CD4-positive, alpha-beta T cell (primary cell): Measurements from ENCODE around the gene NLGN1. TPM values are rescaled to one million over a fixed set of nuclear protein-coding genes. Genes with fewer than 3 reads are reported as not detected.

Experiments used
- ATAC-seq: fragments of 200-7000 bp; cut with Tn5 transposase; one replicate; pipeline ENCODE4 v1.10.0; 2022; ENCODE audit warnings: mild to moderate bottlenecking; ENCODE audit not compliant: poor library complexity
- CTCF ChIA-PET: fragments of 350-600 bp; sonication (Branson Sonifier 250); formaldehyde crosslinking; loops from one replicate; lab custom pipeline; 2021; ENCODE audit warnings: antibody characterized with exemption, inconsistent platforms; lab: Charles Lee
- POLR2A ChIA-PET: fragments of 350-600 bp; sonication (Branson Sonifier 250); formaldehyde crosslinking; loops from one replicate; lab custom pipeline; 2021; ENCODE audit warnings: antibody characterized with exemption, inconsistent platforms; lab: Charles Lee
- DNase-seq, 14 experiments: peaks; one replicate each; pipeline ENCODE4 v3.0.0-alpha.2; 2013 to 2020; ENCODE audit warnings: mixed read lengths in 2 of 14
- H3K27ac ChIP-seq, 2 donors: one replicate each; pipeline versions ENCODE4 v1.5.1 to v1.7.0; 2013; ENCODE audit warnings: low read length in 2 of 2, low read depth in 1 of 2, mild to moderate bottlenecking in 1 of 2
- H3K27me3 ChIP-seq, 2 experiments: 1 replicate in 1 of 2; 2 replicates in 1 of 2; pipeline versions ENCODE4 v1.6.1 to v1.7.0; 2013; ENCODE audit warnings: low read length in 2 of 2, control low read depth in 1 of 2, mild to moderate bottlenecking in 1 of 2, moderate library complexity in 1 of 2; ENCODE audit not compliant: insufficient read depth in 2 of 2, control insufficient read depth in 1 of 2
- H3K36me3 ChIP-seq: one replicate; pipeline ENCODE4 v1.6.1; 2013; ENCODE audit warnings: low read length, control low read depth; ENCODE audit not compliant: insufficient read depth
- H3K4me1 ChIP-seq: one replicate; pipeline ENCODE4 v1.6.1; 2013; ENCODE audit warnings: low read length, control low read depth; ENCODE audit not compliant: insufficient read depth
- H3K4me3 ChIP-seq: one replicate; pipeline ENCODE4 v1.5.1; 2013; ENCODE audit warnings: mild to moderate bottlenecking, low read length, moderate library complexity
- H3K9me3 ChIP-seq, 2 experiments: 1 replicate in 1 of 2; 2 replicates in 1 of 2; pipeline versions ENCODE4 v1.6.1 to v1.7.0; 2013; ENCODE audit warnings: low read length in 2 of 2, mild to moderate bottlenecking in 2 of 2, control low read depth in 1 of 2, moderate library complexity in 1 of 2; ENCODE audit not compliant: control insufficient read depth in 1 of 2, insufficient read depth in 1 of 2
- H3K27ac Mint-ChIP-seq: one replicate; pipeline ENCODE4 v1.8.0; 2020; ENCODE audit warnings: mixed read lengths
- H3K27me3 Mint-ChIP-seq: one replicate; pipeline ENCODE4 v1.8.0; 2021; ENCODE audit warnings: mixed read lengths
- H3K36me3 Mint-ChIP-seq: one replicate; pipeline ENCODE4 v1.8.0; 2021; ENCODE audit warnings: low read depth, mixed read lengths
- H3K4me1 Mint-ChIP-seq: one replicate; pipeline ENCODE4 v1.8.0; 2021; ENCODE audit warnings: low read depth, mixed read lengths
- H3K4me3 Mint-ChIP-seq: one replicate; pipeline ENCODE4 v1.8.0; 2020; ENCODE audit warnings: mild to moderate bottlenecking, mixed read lengths
- H3K9me3 Mint-ChIP-seq: one replicate; pipeline ENCODE4 v1.8.0; 2020; ENCODE audit warnings: mixed read lengths
- intact Hi-C, 2 experiments: fragments of 100-400 bp; cut with DNase I in 1 of 2; cut with micrococcal nuclease in 1 of 2; formaldehyde crosslinking; loops; one replicate each; pipeline versions ENCODE4 v1.15.1 to v1.9.0; 2023 to 2025; cut with DNase I, micrococcal nuclease
- total RNA-seq, 174 experiments: library from RNA in 2 of 174; stranded (reverse) in 2 of 174; gene quantifications; one replicate each; pipeline ENCODE4 v1.2.3 and lab custom pipeline; 2021 to 2026
- TF ChIP-seq, protein P1 (sequence below): fragments of 200-600 bp; IDR thresholded peaks from one replicate; pipeline ENCODE4 v1.8.0; 2022; ENCODE audit warnings: antibody characterized with exemption, mild to moderate bottlenecking

The NLGN1 gene
- total RNA-seq, 2 experiments from 2014 or later = not detected

DNA sequence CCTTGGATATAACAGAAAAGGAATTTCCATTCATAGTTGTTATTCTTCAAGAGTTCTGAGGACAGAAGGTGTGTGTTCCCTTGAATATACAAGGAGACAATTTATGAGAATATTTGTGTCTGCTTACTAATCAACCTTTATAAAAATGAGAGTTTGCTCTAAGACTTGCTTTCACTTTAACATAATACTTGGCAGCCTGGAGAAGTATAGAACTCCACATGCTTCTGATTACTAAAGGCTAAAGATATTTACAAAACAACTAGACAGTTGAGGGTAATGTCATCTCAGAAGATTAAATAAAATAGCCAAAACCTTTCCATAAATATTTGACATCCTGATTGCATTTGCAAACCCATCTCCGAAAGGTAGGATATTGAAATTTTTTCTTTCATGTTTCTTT, 734.5 kb downstream of the NLGN1 start:
- Histone ChIP-seq H3K4me1 (no peaks in the 10 kb centered on the region), H3K9me3 (peaks cover 0 to 3% of the 10 kb centered on the region in 2 experiments), H3K27me3 (no peaks in the 10 kb centered on the region), H3K36me3 (no peaks in the 10 kb centered on the region), H3K27ac (no peak overlapping the region), H3K4me3 (no peak overlapping the region)
- no peaks in the 10 kb centered on the region for H3K36me3 Mint-ChIP-seq
- ChIA-PET CTCF (no interaction called here), POLR2A (no interaction called here)
- H3K27me3 Mint-ChIP-seq = no peaks in the 10 kb centered on the region
- no peak overlapping the region for H3K27ac Mint-ChIP-seq
- ATAC-seq = no peak
- H3K9me3 Mint-ChIP-seq = no peaks in the 10 kb centered on the region
- intact Hi-C loops = no loop called here
- DNase-seq = no peak
- TF ChIP-seq, protein P1, sequence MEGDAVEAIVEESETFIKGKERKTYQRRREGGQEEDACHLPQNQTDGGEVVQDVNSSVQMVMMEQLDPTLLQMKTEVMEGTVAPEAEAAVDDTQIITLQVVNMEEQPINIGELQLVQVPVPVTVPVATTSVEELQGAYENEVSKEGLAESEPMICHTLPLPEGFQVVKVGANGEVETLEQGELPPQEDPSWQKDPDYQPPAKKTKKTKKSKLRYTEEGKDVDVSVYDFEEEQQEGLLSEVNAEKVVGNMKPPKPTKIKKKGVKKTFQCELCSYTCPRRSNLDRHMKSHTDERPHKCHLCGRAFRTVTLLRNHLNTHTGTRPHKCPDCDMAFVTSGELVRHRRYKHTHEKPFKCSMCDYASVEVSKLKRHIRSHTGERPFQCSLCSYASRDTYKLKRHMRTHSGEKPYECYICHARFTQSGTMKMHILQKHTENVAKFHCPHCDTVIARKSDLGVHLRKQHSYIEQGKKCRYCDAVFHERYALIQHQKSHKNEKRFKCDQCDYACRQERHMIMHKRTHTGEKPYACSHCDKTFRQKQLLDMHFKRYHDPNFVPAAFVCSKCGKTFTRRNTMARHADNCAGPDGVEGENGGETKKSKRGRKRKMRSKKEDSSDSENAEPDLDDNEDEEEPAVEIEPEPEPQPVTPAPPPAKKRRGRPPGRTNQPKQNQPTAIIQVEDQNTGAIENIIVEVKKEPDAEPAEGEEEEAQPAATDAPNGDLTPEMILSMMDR = no peak
- no peak overlapping the region for H3K4me3 Mint-ChIP-seq
- no peaks in the 10 kb centered on the region for H3K4me1 Mint-ChIP-seq

DNA sequence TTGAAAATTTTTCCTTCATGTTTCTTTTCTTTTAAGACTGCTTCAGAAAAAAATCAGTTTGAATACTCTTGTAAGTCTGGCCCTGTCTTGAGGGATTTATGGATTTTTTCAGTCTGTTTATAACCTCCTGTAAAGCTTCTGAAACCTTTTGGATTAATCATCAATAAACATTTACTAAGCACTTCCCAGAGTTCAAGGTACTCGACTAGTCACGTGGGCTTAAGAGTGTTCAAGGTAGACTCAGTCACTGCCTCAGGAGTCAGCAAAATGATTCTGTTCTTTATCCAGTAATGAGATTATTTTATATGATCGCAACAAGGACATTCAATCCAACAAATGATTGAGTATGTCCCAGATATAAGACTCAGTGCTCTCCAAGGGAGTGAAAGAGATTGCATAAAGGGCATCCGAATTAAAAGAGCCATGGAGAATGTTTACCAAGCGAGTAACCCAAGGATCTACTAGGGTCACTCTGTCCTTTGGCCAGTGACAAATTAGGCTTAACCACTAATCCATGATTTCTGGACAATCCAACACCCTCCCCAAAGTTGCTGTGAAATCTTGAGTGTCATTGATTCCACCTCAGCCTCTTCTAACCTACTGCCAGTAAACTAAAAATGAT, 735.0 kb downstream of the NLGN1 start:
- POLR2A ChIA-PET = no interaction called here
- no peak overlapping the region for H3K27ac ChIP-seq
- H3K9me3 ChIP-seq = peaks cover 0 to 3% of the 10 kb centered on the region in 2 experiments
- no peak overlapping the region for H3K27ac Mint-ChIP-seq
- no peak for ATAC-seq
- CTCF ChIA-PET = no interaction called here
- H3K4me3 Mint-ChIP-seq = no peak overlapping the region
- DNase-seq = no peak
- H3K36me3 ChIP-seq = no peaks in the 10 kb centered on the region
- no peaks in the 10 kb centered on the region for H3K4me1 Mint-ChIP-seq
- no peaks in the 10 kb centered on the region for H3K27me3 Mint-ChIP-seq
- no peaks in the 10 kb centered on the region for H3K27me3 ChIP-seq
- H3K4me3 ChIP-seq = no peak overlapping the region
- H3K36me3 Mint-ChIP-seq = no peaks in the 10 kb centered on the region
- H3K9me3 Mint-ChIP-seq = no peaks in the 10 kb centered on the region
- TF ChIP-seq, protein P1 = no peak
- intact Hi-C loops = no loop called here
- no peaks in the 10 kb centered on the region for H3K4me1 ChIP-seq

DNA sequence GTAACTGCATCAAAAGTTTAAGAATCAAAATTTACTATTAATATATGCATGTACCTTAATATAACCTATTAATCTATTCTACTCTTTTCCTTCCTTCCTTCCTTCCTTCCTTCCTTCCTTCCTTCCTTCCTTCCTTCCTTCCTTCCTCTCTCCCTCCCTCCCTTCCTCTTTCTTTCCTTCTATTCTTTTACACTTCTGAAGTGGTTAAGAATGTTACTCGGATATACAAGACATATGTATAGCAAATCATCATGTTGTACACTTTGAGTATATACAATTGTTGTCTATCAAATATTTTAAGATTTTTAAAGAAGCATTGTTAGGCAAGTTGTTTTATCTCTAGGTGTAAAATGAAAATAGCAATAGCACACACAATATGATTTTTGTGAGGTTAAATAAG, 748.5 kb downstream of the NLGN1 start:
- POLR2A ChIA-PET = no interaction called here
- no peak overlapping the region for H3K4me3 ChIP-seq
- no peak overlapping the region for H3K4me3 Mint-ChIP-seq

More for the DNA sequence above, 748.5 kb downstream of the NLGN1 start:
- intact Hi-C loops = no loop called here
- TF ChIP-seq, protein P1 = no peak
- no peak overlapping the region for H3K27ac Mint-ChIP-seq
- H3K9me3 Mint-ChIP-seq = peaks cover 4% of the 10 kb centered on the region
- DNase-seq (no peak), ATAC-seq (no peak)
- Histone ChIP-seq H3K9me3 (peaks cover 0 to 10% of the 10 kb centered on the region in 2 experiments), H3K36me3 (no peaks in the 10 kb centered on the region), H3K27ac (no peak overlapping the region), H3K4me1 (no peaks in the 10 kb centered on the region), H3K27me3 (no peaks in the 10 kb centered on the region)
- H3K27me3 Mint-ChIP-seq = no peaks in the 10 kb centered on the region
- CTCF ChIA-PET = no interaction called here
- no peaks in the 10 kb centered on the region for H3K4me1 Mint-ChIP-seq
- no peaks in the 10 kb centered on the region for H3K36me3 Mint-ChIP-seq
